Left ventricle myocardium inferior (tissue), 1 donor: Measurements from ENCODE around the gene SLC25A43. TPM values are rescaled to one million over a fixed set of nuclear protein-coding genes. Genes with fewer than 3 reads are reported as not detected.
A peak's percentile ranks its signal among the peaks of the same experiment; 100 is the strongest.

Experiments
- DNase-seq: peaks from one replicate; pipeline ENCODE4 v3.0.0-alpha.2; 2020
- H3K27ac ChIP-seq: fragments of 200-600 bp; replicated peaks from 2 replicates; pipeline ENCODE4 v1.8.0; 2021
- H3K27me3 ChIP-seq: fragments of 200-600 bp; 2 replicates; pipeline ENCODE4 v1.8.0; 2021; ENCODE audit warnings: low read depth
- H3K36me3 ChIP-seq: fragments of 200-600 bp; 2 replicates; pipeline ENCODE4 v1.8.0; 2021
- H3K4me1 ChIP-seq: fragments of 200-600 bp; 2 replicates; pipeline ENCODE4 v1.8.0; 2021
- H3K4me3 ChIP-seq: fragments of 200-600 bp; 2 replicates; pipeline ENCODE4 v1.8.0; 2021; ENCODE audit warnings: mild to moderate bottlenecking, moderate library complexity
- H3K9me3 ChIP-seq: fragments of 200-600 bp; replicated peaks from 2 replicates; pipeline ENCODE4 v1.8.0; 2021
- CTCF ChIP-seq: fragments of 200-600 bp; IDR thresholded peaks from 2 replicates; pipeline ENCODE4 v1.8.0; 2021; ENCODE audit warnings: antibody characterized with exemption, mild to moderate bottlenecking, borderline replicate concordance
- intact Hi-C: fragments of 100-400 bp; cut with micrococcal nuclease; formaldehyde crosslinking; loops from one replicate; pipeline ENCODE4 v1.11.0; 2022
- total RNA-seq: library from RNA; stranded (reverse); fragmentation: NEBNext Ultra II Directional; extraction: Animal tissue kit (Norgen Biotek cat#: 25700); gene quantifications from one replicate; pipeline ENCODE4 v1.2.1, GENCODE V29; 2021
- donor health status: DM: no; HTN: yes; CAD: no; lungs with severe emphysema.

The SLC25A43 gene
- total RNA-seq, 1 donor from 2014 or later, result 1.4 TPM

GRCh38 chrX:119455264-119455663, 56.1 kb downstream of the SLC25A43 start:
- Histone ChIP-seq H3K4me3 (no peak overlapping the region), H3K9me3 (no peaks in the 10 kb centered on the region), H3K27me3 (no peaks in the 10 kb centered on the region), H3K4me1 (no peaks in the 10 kb centered on the region), H3K27ac (no peak overlapping the region), H3K36me3 (no peaks in the 10 kb centered on the region)
- TF ChIP-seq CTCF, result no peak
- intact Hi-C loops, result no loop called here
- DNase-seq, result no peak

GRCh38 chrX:119459181-119459580, 60.0 kb downstream of the SLC25A43 start:
- no peak for TF ChIP-seq CTCF
- intact Hi-C loops, result no loop called here
- no peak for DNase-seq

GRCh38 chrX:119465555-119465954, 66.4 kb downstream of the SLC25A43 start:
- Histone ChIP-seq H3K4me1 (peaks cover 9% of the 10 kb centered on the region), H3K9me3 (no peaks in the 10 kb centered on the region), H3K36me3 (peaks cover 5% of the 10 kb centered on the region), H3K27me3 (no peaks in the 10 kb centered on the region), H3K27ac (no peak overlapping the region), H3K4me3 (no peak overlapping the region)
- intact Hi-C loops, result no loop called here
- DNase-seq, result no peak
- no peak for TF ChIP-seq CTCF

More at GRCh38 chrX:119459181-119459580, 60.0 kb downstream of the SLC25A43 start:
- Histone ChIP-seq H3K9me3 (no peaks in the 10 kb centered on the region), H3K4me1 (no peaks in the 10 kb centered on the region), H3K27ac (no peak overlapping the region), H3K27me3 (no peaks in the 10 kb centered on the region), H3K4me3 (no peak overlapping the region), H3K36me3 (no peaks in the 10 kb centered on the region)

GRCh38 chrX:119466970-119467369, 67.8 kb downstream of the SLC25A43 start:
- Histone ChIP-seq H3K4me1 (peaks cover 9% of the 10 kb centered on the region), H3K27ac (no peak overlapping the region), H3K27me3 (no peaks in the 10 kb centered on the region), H3K9me3 (no peaks in the 10 kb centered on the region), H3K36me3 (peaks cover 18% of the 10 kb centered on the region), H3K4me3 (no peak overlapping the region)
- TF ChIP-seq CTCF, result no peak
- no peak for DNase-seq
- intact Hi-C loops, result no loop called here

GRCh38 chrX:119467433-119467832, 68.3 kb downstream of the SLC25A43 start:
- Histone ChIP-seq H3K27ac (peak overlapping the region; percentile 97), H3K9me3 (no peaks in the 10 kb centered on the region), H3K36me3 (peaks cover 18% of the 10 kb centered on the region), H3K4me1 (peaks cover 9% of the 10 kb centered on the region), H3K27me3 (no peaks in the 10 kb centered on the region), H3K4me3 (peak overlapping the region; percentile 87)
- DNase-seq, result no peak
- TF ChIP-seq CTCF, result no peak
- intact Hi-C loops, result no loop called here
